ENCODE measurements around the gene LMAN1L. TPM values are rescaled to one million over a fixed set of nuclear protein-coding genes. Genes with fewer than 3 reads are reported as not detected.

The LMAN1L gene
- total and polyA plus RNA-seq, 2 of the 4 experiments (the other 2 are of a cell fraction) = not detected

- H3K79me1 ChIP-seq (ENCODE audit: low read depth in 1 of 2, low read length in 2 of 2) = no peaks in the 10 kb centered on the region
- no peak overlapping the region for H4K91ac ChIP-seq (ENCODE audit: insufficient read depth, low read depth, low read length)
- no peak overlapping the region for H3K18ac ChIP-seq (ENCODE audit: low read depth, low read length)
- H3K9ac ChIP-seq (ENCODE audit: low read depth, low read length) = no peak overlapping the region
- H4K8ac ChIP-seq (ENCODE audit: low read depth in 2 of 2, low read length in 2 of 2) = no peak overlapping the region
- H3K4ac ChIP-seq (ENCODE audit: low read depth, low read length) = no peak overlapping the region
- no peak overlapping the region for H2AK5ac ChIP-seq (ENCODE audit: low read depth, low read length)
- TF ChIP-seq RFX5 (IDR thresholded peaks at IDR 0.05; ENCODE audit: low read depth, low read length) = no peak
- TF ChIP-seq RCOR1 (IDR thresholded peaks at IDR 0.05; ENCODE audit: insufficient replicate concordance, low read length) = no peak
- TF ChIP-seq FOS (IDR thresholded peaks at IDR 0.05; ENCODE audit: low read depth, low read length) = no peak
- TF ChIP-seq CEBPB (IDR thresholded peaks at IDR 0.05; ENCODE audit: low read depth, low read length) = no peak
- H2BK5ac ChIP-seq (ENCODE audit: low read depth, low read length, poor library complexity, severe bottlenecking) = no peak overlapping the region
- no peak overlapping the region for H3K4me3 ChIP-seq (ENCODE audit: insufficient read depth, low read depth, low read length)
- H3K27me3 ChIP-seq (ENCODE audit: control insufficient read depth, insufficient read depth, low read length) = peaks cover 49% of the 10 kb centered on the region
- in situ Hi-C loops (cut with MboI; ENCODE audit: low sequenced_read_pairs) (no loop called here), intact Hi-C loops (cut with micrococcal nuclease) (no loop called here), dilution Hi-C loops (cut with HindIII; ENCODE audit: low sequenced_read_pairs, unreplicated experiment) (no loop called here)
- H3K4me2 ChIP-seq (ENCODE audit: low read depth, low read length) = no peak overlapping the region
- H3K36me3 ChIP-seq (ENCODE audit: control insufficient read depth, insufficient read depth, low read length) = no peaks in the 10 kb centered on the region
- no peak for DNase-seq
- no peak overlapping the region for H3K27ac ChIP-seq (ENCODE audit: insufficient read depth, low read length)
- no peak overlapping the region for H2BK120ac ChIP-seq (ENCODE audit: low read depth, low read length)
- CTCF ChIA-PET = no interaction called here
- no peaks in the 10 kb centered on the region for H3K9me3 ChIP-seq (ENCODE audit: control insufficient read depth, insufficient read depth, low read length)
- peaks cover 4% of the 10 kb centered on the region; the same call in 1 of the 2 replicates for H4K20me1 ChIP-seq (ENCODE audit: insufficient read depth, low read length)
- 0 out of 2 replicates have a peak, but pooled peaks cover 4% of the 10 kb centered on the region for H3K9me1 ChIP-seq (ENCODE audit: insufficient read depth, low read length)
- BruUV-seq (replicated peaks) = no TSS peak
- POLR2A ChIA-PET (ENCODE audit: unreplicated experiment) = no interaction called here
- no peak overlapping the region for H3K56ac ChIP-seq (ENCODE audit: extremely low read depth, insufficient read depth, low read length)
- no peak overlapping the region for H2BK20ac ChIP-seq (ENCODE audit: low read depth, low read length)
- H3K23ac ChIP-seq (ENCODE audit: low read depth, low read length) = no peak overlapping the region
- WGBS, 2 experiments (ENCODE audit: extremely low coverage in 2 of 2, insufficient read length in 1 of 2) = 46% methylated on average over 6 of the region's 11 CpGs; no CpG with 5 or more reads in 1 of the 2 experiments
- H2AK9ac ChIP-seq (replicated peaks; ENCODE audit: low read depth, low read length, poor library complexity) = no peak overlapping the region
- H4K5ac ChIP-seq (ENCODE audit: low read depth, low read length) = no peak overlapping the region
- no peak overlapping the region for H3K14ac ChIP-seq (replicated peaks; ENCODE audit: low read depth, low read length)
- H2AFZ ChIP-seq (replicated peaks; ENCODE audit: low read length, poor library complexity) = no peak overlapping the region
- H2BK15ac ChIP-seq (ENCODE audit: low read depth, low read length) = no peak overlapping the region
- H3K4me1 ChIP-seq (ENCODE audit: control insufficient read depth, insufficient read depth, low read length) = no peaks in the 10 kb centered on the region
- ATAC-seq (ENCODE audit: low read depth) = no peak
Observed at GRCh38 chr15:74821091-74821789, 8.6 kb downstream of the LMAN1L start.

Data from IMR-90 (cell line).